ENCODE results near the gene LRRC71. TPM values are rescaled to one million over a fixed set of nuclear protein-coding genes. Genes with fewer than 3 reads are reported as not detected.

The LRRC71 gene
- total and polyA plus RNA-seq, 5 donors, result 0.18 to 0.31 TPM; not detected in 3

- intact Hi-C loops (cut with DNase I), result no loop called here
Measured at GRCh38 chr1:156939786-156940334, 19.4 kb downstream of the LRRC71 start.

DNA sequence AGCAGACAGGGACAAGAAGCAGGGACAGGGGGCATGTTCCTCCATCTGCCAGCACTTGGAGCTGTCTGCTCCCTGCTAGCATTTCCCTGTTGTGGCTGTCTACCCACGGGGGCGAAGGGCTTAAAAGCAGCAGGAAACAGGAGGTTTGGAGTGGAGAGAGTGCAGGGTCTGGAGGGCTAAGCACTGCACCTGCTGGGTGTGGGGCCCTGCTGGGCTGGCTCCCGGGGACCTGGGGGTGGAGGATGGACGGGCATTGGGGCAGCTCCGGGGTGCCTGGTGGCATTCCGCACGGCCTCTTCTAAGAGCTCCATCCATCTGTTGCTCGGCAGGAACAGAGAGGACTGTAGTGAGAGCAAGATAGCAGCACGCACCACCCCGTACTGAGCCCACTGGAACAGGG lies 21.2 kb downstream of the LRRC71 start:
- Histone ChIP-seq H3K4me1 (ENCODE audit: control insufficient read depth, insufficient read depth, low read length) (no peaks in the 10 kb centered on the region), H3K4me3 (ENCODE audit: low read length) (no peak overlapping the region), H3K9me3 (ENCODE audit: control insufficient read depth, low read length) (no peaks in the 10 kb centered on the region), H3K27ac (ENCODE audit: low read length) (no peak overlapping the region), H3K27me3 (ENCODE audit: control insufficient read depth, insufficient read depth) (no peaks in the 10 kb centered on the region)
- DNase-seq (no peak), ATAC-seq (no peak)
- 90% methylated on average over 10 of the region's 10 CpGs for WGBS
- intact Hi-C loops (cut with DNase I), result no loop called here

More at GRCh38 chr1:156939786-156940334, 19.4 kb downstream of the LRRC71 start:
- DNase-seq (no peak), ATAC-seq (no peak)
- H3K27me3 ChIP-seq (ENCODE audit: control insufficient read depth, insufficient read depth), result no peaks in the 10 kb centered on the region
- no peak overlapping the region for H3K27ac ChIP-seq (ENCODE audit: low read length)
- H3K4me1 ChIP-seq (ENCODE audit: control insufficient read depth, insufficient read depth, low read length), result no peaks in the 10 kb centered on the region
- no peaks in the 10 kb centered on the region for H3K9me3 ChIP-seq (ENCODE audit: control insufficient read depth, low read length)
- H3K4me3 ChIP-seq (ENCODE audit: low read length), result no peak overlapping the region
- 87% methylated on average over 13 of the region's 13 CpGs for WGBS

DNA sequence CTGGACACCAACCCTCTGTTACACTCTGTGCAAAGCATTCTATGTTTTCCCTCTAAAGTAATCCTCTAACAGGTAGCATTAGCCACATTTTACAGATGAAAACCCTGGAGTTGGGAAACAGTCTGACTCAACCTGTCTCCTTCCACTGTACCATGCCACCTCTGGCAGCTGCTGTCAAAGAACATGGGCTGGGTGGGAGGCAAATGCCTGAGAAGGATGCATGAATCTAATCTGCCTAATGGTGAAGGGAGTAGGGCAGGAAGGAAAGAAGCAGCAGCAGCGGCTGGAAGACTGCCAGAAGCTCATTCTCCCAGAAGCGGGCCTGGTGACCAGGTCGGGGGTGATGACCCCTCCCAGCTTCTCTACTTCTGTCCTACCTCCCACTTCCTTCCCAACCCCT lies 21.7 kb downstream of the LRRC71 start:
- no peak for ATAC-seq
- Histone ChIP-seq H3K27ac (ENCODE audit: low read length) (no peak overlapping the region), H3K4me3 (ENCODE audit: low read length) (no peak overlapping the region), H3K27me3 (ENCODE audit: control insufficient read depth, insufficient read depth) (no peaks in the 10 kb centered on the region), H3K4me1 (ENCODE audit: control insufficient read depth, insufficient read depth, low read length) (no peaks in the 10 kb centered on the region), H3K9me3 (ENCODE audit: control insufficient read depth, low read length) (no peaks in the 10 kb centered on the region)
- WGBS, result 64% methylated on average over 3 of the region's 3 CpGs
- intact Hi-C loops (cut with DNase I), result no loop called here
- DNase-seq, result no peak

GRCh38 chr1:156942576-156942975 lies 22.1 kb downstream of the LRRC71 start:
- ATAC-seq, result no peak
- no peak for DNase-seq
- Histone ChIP-seq H3K27me3 (ENCODE audit: control insufficient read depth, insufficient read depth) (no peaks in the 10 kb centered on the region), H3K4me3 (ENCODE audit: low read length) (no peak overlapping the region), H3K27ac (ENCODE audit: low read length) (no peak overlapping the region), H3K4me1 (ENCODE audit: control insufficient read depth, insufficient read depth, low read length) (no peaks in the 10 kb centered on the region), H3K9me3 (ENCODE audit: control insufficient read depth, low read length) (no peaks in the 10 kb centered on the region)
- intact Hi-C loops (cut with DNase I), result no loop called here
- 89% methylated on average over 7 of the region's 7 CpGs for WGBS

- WGBS, result 93% methylated on average over 3 of the region's 3 CpGs
- no peaks in the 10 kb centered on the region for H3K27me3 ChIP-seq (ENCODE audit: control insufficient read depth, insufficient read depth)
- H3K4me3 ChIP-seq (ENCODE audit: low read length), result no peak overlapping the region
- H3K9me3 ChIP-seq (ENCODE audit: control insufficient read depth, low read length), result no peaks in the 10 kb centered on the region
- DNase-seq, result no peak
- intact Hi-C loops (cut with DNase I), result no loop called here
- no peak for ATAC-seq
- no peaks in the 10 kb centered on the region for H3K4me1 ChIP-seq (ENCODE audit: control insufficient read depth, insufficient read depth, low read length)
- H3K27ac ChIP-seq (ENCODE audit: low read length), result no peak overlapping the region
Measured at GRCh38 chr1:156943756-156944155, 23.3 kb downstream of the LRRC71 start.

GRCh38 chr1:156944268-156944667 lies 23.8 kb downstream of the LRRC71 start:
- no peaks in the 10 kb centered on the region for H3K27me3 ChIP-seq (ENCODE audit: control insufficient read depth, insufficient read depth)
- intact Hi-C loops (cut with DNase I), result no loop called here
- no peak overlapping the region for H3K27ac ChIP-seq (ENCODE audit: low read length)
- 98% methylated on average over 1 of the region's 1 CpG for WGBS
- no peaks in the 10 kb centered on the region for H3K4me1 ChIP-seq (ENCODE audit: control insufficient read depth, insufficient read depth, low read length)
- H3K9me3 ChIP-seq (ENCODE audit: control insufficient read depth, low read length), result no peaks in the 10 kb centered on the region
- DNase-seq, result no peak
- no peak overlapping the region for H3K4me3 ChIP-seq (ENCODE audit: low read length)
- ATAC-seq, result no peak

DNA sequence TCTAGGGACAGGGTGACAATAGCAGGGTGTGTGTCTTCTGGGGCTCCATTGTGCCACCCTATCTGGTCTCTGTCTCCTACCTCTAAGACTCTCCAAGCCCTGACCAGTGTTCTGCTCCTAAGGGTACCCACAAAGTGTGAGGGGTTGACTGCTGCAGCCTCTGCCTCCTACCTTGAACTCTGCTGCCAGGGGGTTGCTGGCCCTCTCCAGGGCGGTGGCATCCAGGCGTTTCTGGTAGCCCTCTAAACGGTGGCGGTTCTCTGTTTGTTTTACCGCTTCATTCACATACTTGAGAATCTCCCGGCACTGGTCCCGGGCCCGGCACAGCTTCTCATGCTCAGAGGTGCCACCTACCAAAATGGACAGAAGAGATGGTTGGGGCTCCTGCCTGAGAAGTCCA lies 24.4 kb downstream of the LRRC71 start:
- ATAC-seq (no peak), DNase-seq (no peak)
- no peaks in the 10 kb centered on the region for H3K4me1 ChIP-seq (ENCODE audit: control insufficient read depth, insufficient read depth, low read length)
- no peak overlapping the region for H3K27ac ChIP-seq (ENCODE audit: low read length)
- no peak overlapping the region for H3K4me3 ChIP-seq (ENCODE audit: low read length)
- intact Hi-C loops (cut with DNase I), result no loop called here
- H3K27me3 ChIP-seq (ENCODE audit: control insufficient read depth, insufficient read depth), result no peaks in the 10 kb centered on the region
- WGBS, result 95% methylated on average over 8 of the region's 8 CpGs
- H3K9me3 ChIP-seq (ENCODE audit: control insufficient read depth, low read length), result no peaks in the 10 kb centered on the region

DNA sequence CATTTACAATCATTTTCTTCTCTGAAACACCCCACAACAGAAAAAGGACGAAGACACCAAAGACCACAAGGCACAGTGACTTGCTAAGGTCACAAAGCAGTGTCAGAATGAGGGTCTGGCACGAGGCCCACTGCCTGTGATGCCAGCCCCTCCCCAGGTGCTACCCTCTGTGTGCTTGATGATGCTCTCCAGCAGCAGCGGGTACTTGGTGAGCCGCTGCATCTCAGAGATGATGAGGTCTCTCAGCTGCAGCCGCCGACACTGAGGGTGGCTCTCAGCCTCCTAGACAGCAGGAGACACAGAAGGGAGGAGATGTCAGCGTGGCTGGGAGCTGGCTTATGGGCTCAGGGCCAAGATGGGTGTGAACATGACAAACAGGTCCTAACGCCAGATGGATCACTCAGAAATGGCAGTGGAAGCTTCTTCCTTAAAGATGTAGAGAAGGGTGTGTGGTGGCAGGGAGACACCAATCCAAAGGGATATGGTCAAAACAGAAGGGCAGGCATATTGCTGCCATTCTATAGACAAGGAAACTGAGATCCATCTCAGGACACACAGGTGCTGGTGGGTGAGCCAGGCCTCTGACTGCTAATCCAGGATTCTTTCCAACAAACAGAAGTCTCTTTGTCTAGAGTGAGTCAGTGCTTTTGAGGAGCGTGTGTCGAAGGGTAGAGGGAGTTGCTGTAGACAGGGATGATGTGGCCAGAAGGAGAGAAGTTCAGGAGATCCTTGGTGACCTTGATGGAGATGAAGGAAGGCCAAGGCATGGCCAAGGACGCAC lies 25.6 kb downstream of the LRRC71 start:
- H3K27me3 ChIP-seq (ENCODE audit: control insufficient read depth, insufficient read depth), result no peaks in the 10 kb centered on the region
- intact Hi-C loops (cut with DNase I), result no loop called here
- H3K27ac ChIP-seq (ENCODE audit: low read length), result no peak overlapping the region
- no peaks in the 10 kb centered on the region for H3K4me1 ChIP-seq (ENCODE audit: control insufficient read depth, insufficient read depth, low read length)
- DNase-seq, result no peak
- no peaks in the 10 kb centered on the region for H3K9me3 ChIP-seq (ENCODE audit: control insufficient read depth, low read length)
- WGBS, result 70% methylated on average over 11 of the region's 11 CpGs
- no peak overlapping the region for H3K4me3 ChIP-seq (ENCODE audit: low read length)
- ATAC-seq, result no peak

- WGBS, result 95% methylated on average over 9 of the region's 9 CpGs
- Histone ChIP-seq H3K27me3 (ENCODE audit: control insufficient read depth, insufficient read depth) (no peaks in the 10 kb centered on the region), H3K9me3 (ENCODE audit: control insufficient read depth, low read length) (no peaks in the 10 kb centered on the region), H3K4me3 (ENCODE audit: low read length) (no peak overlapping the region), H3K4me1 (ENCODE audit: control insufficient read depth, insufficient read depth, low read length) (no peaks in the 10 kb centered on the region), H3K27ac (ENCODE audit: low read length) (no peak overlapping the region)
- ATAC-seq (no peak), DNase-seq (no peak)
- intact Hi-C loops (cut with DNase I), result no loop called here
Measured at GRCh38 chr1:156947127-156947526, 26.7 kb downstream of the LRRC71 start.

DNA sequence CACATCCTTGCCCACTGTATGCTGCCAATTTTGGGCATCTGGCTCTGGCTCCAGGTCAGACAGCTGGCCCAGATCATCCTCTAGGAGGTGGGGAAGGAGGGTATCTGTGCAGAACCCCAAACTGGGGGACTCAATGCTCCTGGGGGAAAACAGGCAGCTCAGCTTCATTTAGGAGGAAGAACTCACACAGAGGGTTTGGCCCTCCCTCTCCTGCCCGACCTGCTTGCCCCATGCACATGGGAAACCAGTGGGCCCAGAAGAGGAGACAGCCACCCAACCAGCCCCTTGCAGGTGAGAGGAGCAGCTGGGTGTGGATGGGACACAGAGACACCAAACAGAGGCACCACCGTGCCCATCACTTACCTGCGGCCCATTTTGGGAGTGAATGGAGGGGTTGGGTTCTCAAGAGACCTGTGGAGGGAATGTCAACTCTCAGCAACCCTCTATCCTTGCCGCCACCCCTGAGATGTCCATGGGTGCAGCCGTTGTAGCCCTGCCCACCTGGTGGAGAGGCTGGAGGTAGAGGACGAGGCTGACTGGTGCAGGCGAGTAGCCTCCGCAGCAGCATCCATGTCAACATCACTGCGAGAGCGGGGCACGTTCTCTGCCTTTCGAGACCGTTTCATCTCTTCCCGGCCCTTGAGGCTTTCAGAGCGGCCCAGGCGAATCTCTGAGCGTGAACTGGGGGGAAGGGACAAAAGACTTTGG lies 27.5 kb downstream of the LRRC71 start:
- intact Hi-C loops (cut with DNase I), result no loop called here
- no peaks in the 10 kb centered on the region for H3K27me3 ChIP-seq (ENCODE audit: control insufficient read depth, insufficient read depth)
- DNase-seq (no peak), ATAC-seq (no peak)
- 96% methylated on average over 17 of the region's 17 CpGs for WGBS
- H3K4me3 ChIP-seq (ENCODE audit: low read length), result no peak overlapping the region
- no peak overlapping the region for H3K27ac ChIP-seq (ENCODE audit: low read length)
- H3K4me1 ChIP-seq (ENCODE audit: control insufficient read depth, insufficient read depth, low read length), result no peaks in the 10 kb centered on the region
- H3K9me3 ChIP-seq (ENCODE audit: control insufficient read depth, low read length), result no peaks in the 10 kb centered on the region

DNA sequence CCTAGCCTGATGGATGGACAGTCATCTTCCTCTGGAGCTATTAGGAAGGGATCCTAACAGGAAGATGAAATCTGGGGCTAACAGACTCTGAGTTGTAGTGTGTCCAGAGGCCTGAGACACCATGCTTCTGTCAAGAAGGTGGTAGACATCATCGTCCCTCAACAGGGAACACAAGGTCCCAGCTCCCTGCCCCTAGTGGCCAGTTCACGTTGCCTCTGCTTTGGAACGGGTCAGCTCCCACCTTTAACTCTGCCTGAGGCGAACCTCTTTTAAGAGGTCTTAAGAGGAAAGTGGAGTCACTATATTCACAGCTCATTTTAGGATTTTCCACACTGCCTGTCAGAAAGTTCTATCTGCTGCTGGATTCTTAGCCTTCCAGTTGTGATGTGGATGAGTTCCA lies 28.3 kb downstream of the LRRC71 start:
- Histone ChIP-seq H3K4me1 (ENCODE audit: control insufficient read depth, insufficient read depth, low read length) (no peaks in the 10 kb centered on the region), H3K27me3 (ENCODE audit: control insufficient read depth, insufficient read depth) (no peaks in the 10 kb centered on the region), H3K4me3 (ENCODE audit: low read length) (no peak overlapping the region), H3K27ac (ENCODE audit: low read length) (no peak overlapping the region), H3K9me3 (ENCODE audit: control insufficient read depth, low read length) (no peaks in the 10 kb centered on the region)
- ATAC-seq, result no peak
- no peak for DNase-seq
- intact Hi-C loops (cut with DNase I), result no loop called here
- 65% methylated on average over 4 of the region's 4 CpGs for WGBS

Data from right cardiac atrium (tissue), 5 donors.